GM23248 (cell line): ENCODE results near the gene TXNDC16.

ENCODE experiments used
- EZH2 ChIP-seq: fragments of 200-600 bp; sonication (generic); IDR thresholded peaks from 2 replicates; pipeline ENCODE4 v1.6.1; 2018; ENCODE audit warnings: antibody characterized with exemption, mild to moderate bottlenecking; ENCODE audit not compliant: insufficient read depth, poor library complexity, severe bottlenecking
- EZH2phosphoT487 ChIP-seq: fragments of 200-600 bp; sonication (generic); IDR thresholded peaks from 2 replicates; pipeline ENCODE4 v1.6.1; 2018; ENCODE audit warnings: antibody characterized with exemption, moderate library complexity, mild to moderate bottlenecking, low read depth; ENCODE audit not compliant: insufficient read depth

GRCh38 chr14:52527052-52527451, 25.3 kb downstream of the TXNDC16 start:
- TF ChIP-seq EZH2: no peak
- TF ChIP-seq EZH2phosphoT487: no peak
